OCI-LY7 (cell line): Measurements from ENCODE around the gene BEAN1.

Experiments
- CTCF ChIP-seq: fragments of 200-600 bp; sonication (generic); conservative IDR thresholded peaks from 2 replicates; pipeline ENCODE4 v1.5.1; 2014; ENCODE audit warnings: mild to moderate bottlenecking, antibody characterized with exemption, low read length, moderate library complexity, mixed read lengths
- EZH2phosphoT487 ChIP-seq: fragments of 200-600 bp; sonication (generic); IDR thresholded peaks from 2 replicates; pipeline ENCODE4 v1.6.1; 2018; ENCODE audit warnings: low read depth, borderline replicate concordance, mild to moderate bottlenecking, mixed run types, antibody characterized with exemption, low read length, moderate library complexity, mixed read lengths

- TF ChIP-seq CTCF (no peak), EZH2phosphoT487 (no peak)
Observed at GRCh38 chr16:66502020-66502913, 75.2 kb downstream of the BEAN1 start.
